Esophagus muscularis mucosa (tissue), 4 donors: ENCODE results near the gene ASIC1. TPM values are rescaled to one million over a fixed set of nuclear protein-coding genes. Genes with fewer than 3 reads are reported as not detected.

ENCODE experiments used
- DNase-seq: peaks from one replicate; pipeline ENCODE4 v3.0.0-alpha.2; 2017; ENCODE audit errors: extremely low spot score
- H3K27ac ChIP-seq, 4 donors: fragments of 200-600 bp; sonication (generic); replicated peaks in 1 of 4; 1 replicate in 3 of 4; 2 replicates in 1 of 4; pipeline ENCODE4 v1.5.1; 2016 to 2019; ENCODE audit warnings: mild to moderate bottlenecking in 1 of 4
- H3K27me3 ChIP-seq, 4 donors: fragments of 200-600 bp; sonication (generic); one replicate each; pipeline versions ENCODE4 v1.5.1 to v1.6.0; 2016 to 2019
- H3K36me3 ChIP-seq, 4 donors: fragments of 200-600 bp; sonication (generic); one replicate each; pipeline ENCODE4 v1.5.1; 2016 to 2019
- H3K4me1 ChIP-seq, 4 donors: fragments of 200-600 bp; sonication (generic); one replicate each; pipeline ENCODE4 v1.5.1; 2016 to 2019
- H3K4me3 ChIP-seq, 4 donors: fragments of 200-600 bp; sonication (generic); 1 replicate in 2 of 4; 2 replicates in 2 of 4; pipeline ENCODE4 v1.5.1; 2016 to 2019; ENCODE audit warnings: mild to moderate bottlenecking in 4 of 4, moderate library complexity in 1 of 4
- H3K9me3 ChIP-seq, 4 donors: fragments of 200-600 bp; sonication (generic); 1 replicate in 3 of 4; 2 replicates in 1 of 4; pipeline ENCODE4 v1.5.1; 2016 to 2019
- EP300 ChIP-seq: sonication (generic); formaldehyde crosslinking; IDR thresholded peaks from one replicate; pipeline ENCODE4 v1.6.1; 2017; ENCODE audit warnings: antibody characterized with exemption
- POLR2A ChIP-seq: fragments of 450-650 bp; IDR thresholded peaks from one replicate; pipeline ENCODE4 v1.6.1; 2017; ENCODE audit warnings: antibody characterized with exemption, moderate library complexity, mild to moderate bottlenecking, low read depth
- POLR2AphosphoS5 ChIP-seq, 2 donors: sonication (generic); formaldehyde crosslinking; IDR thresholded peaks; one replicate each; pipeline ENCODE4 v1.6.1; 2017; ENCODE audit warnings: antibody characterized with exemption in 2 of 2
- WGBS: methylation state at CpG from one replicate; pipeline ENCODE4 v1.1.5; 2018; 5-methylcytosine and 5-hydroxymethylcytosine counted together
- intact Hi-C: fragments of 100-400 bp; cut with DNase I; formaldehyde crosslinking; loops from one replicate; pipeline ENCODE4 v1.15.1; 2023
- total RNA-seq, 4 donors: library from RNA; depleted of rRNA; stranded (reverse); fragments of >200 nt; gene quantifications; one replicate each; pipeline versions ENCODE4 v1.1.0 to v1.2.1, GENCODE V29; 2016
- TF ChIP-seq, protein P1 (sequence below), 3 experiments: fragments of 200-600 bp in 2 of 3; fragments of 450-650 bp in 1 of 3; sonication (generic) in 2 of 3; IDR thresholded peaks; one replicate each; pipeline ENCODE4 v1.5.1; 2017 to 2019; ENCODE audit warnings: antibody characterized with exemption in 3 of 3, mild to moderate bottlenecking in 2 of 3, moderate library complexity in 1 of 3

The ASIC1 gene
- total RNA-seq, 4 donors from 2014 or later: 0.66 to 5.6 (median 2.9) TPM

DNA sequence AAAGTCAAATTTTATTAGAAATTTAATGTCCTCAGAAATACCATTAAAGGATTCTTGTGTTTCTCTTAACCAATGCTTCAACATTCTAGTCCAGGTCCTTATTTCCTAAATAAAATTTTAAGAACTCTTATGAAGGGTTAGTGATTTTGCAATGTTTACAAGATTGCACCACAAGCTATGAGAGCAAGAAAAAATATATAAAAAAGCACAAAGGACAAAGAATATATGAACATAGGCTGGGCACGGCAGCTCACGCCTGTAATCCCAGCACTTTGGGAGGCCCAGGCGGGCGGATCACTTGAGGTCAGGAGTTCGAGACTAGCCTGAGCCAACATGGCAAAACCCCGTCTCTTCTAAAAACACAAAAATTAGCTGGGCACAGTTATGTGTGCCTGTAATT lies 39.8 kb upstream of the ASIC1 start:
- Histone ChIP-seq H3K4me3 (no peak overlapping the region), H3K27ac (peak overlapping the region; percentile 62 to 76 (median 68)), H3K36me3 (peaks cover 0 to 7% (median 2%) of the 10 kb centered on the region in 4 donors), H3K4me1 (peaks cover 12 to 36% (median 24%) of the 10 kb centered on the region in 4 donors), H3K27me3 (no peaks in the 10 kb centered on the region), H3K9me3 (no peaks in the 10 kb centered on the region)
- DNase-seq: no peak
- intact Hi-C loops: no loop called here
- WGBS: 76% methylated on average over 6 of the region's 6 CpGs
- TF ChIP-seq EP300 (no peak), POLR2AphosphoS5 (IDR thresholded peaks at IDR 0.05) (no peak), POLR2A (no peak)
- TF ChIP-seq, protein P1, sequence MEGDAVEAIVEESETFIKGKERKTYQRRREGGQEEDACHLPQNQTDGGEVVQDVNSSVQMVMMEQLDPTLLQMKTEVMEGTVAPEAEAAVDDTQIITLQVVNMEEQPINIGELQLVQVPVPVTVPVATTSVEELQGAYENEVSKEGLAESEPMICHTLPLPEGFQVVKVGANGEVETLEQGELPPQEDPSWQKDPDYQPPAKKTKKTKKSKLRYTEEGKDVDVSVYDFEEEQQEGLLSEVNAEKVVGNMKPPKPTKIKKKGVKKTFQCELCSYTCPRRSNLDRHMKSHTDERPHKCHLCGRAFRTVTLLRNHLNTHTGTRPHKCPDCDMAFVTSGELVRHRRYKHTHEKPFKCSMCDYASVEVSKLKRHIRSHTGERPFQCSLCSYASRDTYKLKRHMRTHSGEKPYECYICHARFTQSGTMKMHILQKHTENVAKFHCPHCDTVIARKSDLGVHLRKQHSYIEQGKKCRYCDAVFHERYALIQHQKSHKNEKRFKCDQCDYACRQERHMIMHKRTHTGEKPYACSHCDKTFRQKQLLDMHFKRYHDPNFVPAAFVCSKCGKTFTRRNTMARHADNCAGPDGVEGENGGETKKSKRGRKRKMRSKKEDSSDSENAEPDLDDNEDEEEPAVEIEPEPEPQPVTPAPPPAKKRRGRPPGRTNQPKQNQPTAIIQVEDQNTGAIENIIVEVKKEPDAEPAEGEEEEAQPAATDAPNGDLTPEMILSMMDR (IDR thresholded peaks at IDR 0.05): no peak

DNA sequence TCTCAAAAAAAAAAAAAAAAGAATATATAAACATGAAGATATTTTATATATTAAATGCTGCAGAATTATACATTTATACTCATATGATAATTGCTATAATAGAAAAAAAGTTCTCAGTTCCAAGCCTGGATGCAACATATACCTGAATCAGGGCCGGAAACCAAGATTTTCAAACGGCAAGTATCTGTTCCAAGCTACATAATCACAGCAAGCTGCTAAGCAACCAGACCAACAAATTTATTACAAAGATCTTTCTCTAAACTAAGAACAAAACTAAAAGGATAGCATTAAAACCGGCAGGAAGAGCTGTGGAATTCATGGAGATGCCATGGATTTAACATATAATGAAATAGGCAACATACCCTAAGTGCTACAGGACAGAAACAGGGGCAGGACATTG lies 39.2 kb upstream of the ASIC1 start:
- TF ChIP-seq POLR2A (no peak), EP300 (no peak), POLR2AphosphoS5 (IDR thresholded peaks at IDR 0.05) (no peak)
- TF ChIP-seq, protein P1 (IDR thresholded peaks at IDR 0.05): no peak
- Histone ChIP-seq H3K27me3 (no peaks in the 10 kb centered on the region), H3K27ac (peak overlapping the region; percentile 62 to 76 (median 68)), H3K9me3 (no peaks in the 10 kb centered on the region), H3K36me3 (peaks cover 0 to 7% (median 2%) of the 10 kb centered on the region in 4 donors), H3K4me3 (no peak overlapping the region), H3K4me1 (peaks cover 12 to 36% (median 24%) of the 10 kb centered on the region in 4 donors)
- intact Hi-C loops: no loop called here
- DNase-seq: no peak
- WGBS: 37% methylated on average over 3 of the region's 3 CpGs

DNA sequence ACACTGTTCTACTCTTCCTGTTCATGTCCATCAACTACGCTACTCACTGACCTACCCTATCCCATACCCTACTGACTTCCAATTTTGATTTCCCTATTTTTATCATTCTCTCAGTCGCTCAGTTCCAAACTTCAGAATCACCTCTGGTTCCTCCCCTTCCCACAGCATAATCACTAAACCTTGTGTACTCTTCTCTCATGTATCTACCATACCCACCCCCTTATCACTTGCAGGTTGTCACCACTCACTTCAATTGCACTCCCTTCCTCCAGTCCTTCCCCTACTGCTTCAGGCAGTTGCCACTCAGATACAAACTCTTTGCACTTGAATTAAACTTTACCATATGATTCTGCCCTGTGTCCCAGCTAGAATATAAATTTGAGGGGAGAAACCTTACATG lies 38.4 kb upstream of the ASIC1 start:
- intact Hi-C loops: no loop called here
- WGBS: 90% methylated on average over 2 of the region's 2 CpGs
- DNase-seq: no peak
- Histone ChIP-seq H3K4me3 (no peak overlapping the region), H3K9me3 (no peaks in the 10 kb centered on the region), H3K4me1 (peaks cover 12 to 36% (median 26%) of the 10 kb centered on the region in 4 donors), H3K27ac (no peak overlapping the region), H3K27me3 (no peaks in the 10 kb centered on the region), H3K36me3 (peaks cover 0 to 7% (median 2%) of the 10 kb centered on the region in 4 donors)
- TF ChIP-seq EP300 (no peak), POLR2A (no peak), POLR2AphosphoS5 (IDR thresholded peaks at IDR 0.05) (no peak)
- TF ChIP-seq, protein P1 (IDR thresholded peaks at IDR 0.05): no peak

DNA sequence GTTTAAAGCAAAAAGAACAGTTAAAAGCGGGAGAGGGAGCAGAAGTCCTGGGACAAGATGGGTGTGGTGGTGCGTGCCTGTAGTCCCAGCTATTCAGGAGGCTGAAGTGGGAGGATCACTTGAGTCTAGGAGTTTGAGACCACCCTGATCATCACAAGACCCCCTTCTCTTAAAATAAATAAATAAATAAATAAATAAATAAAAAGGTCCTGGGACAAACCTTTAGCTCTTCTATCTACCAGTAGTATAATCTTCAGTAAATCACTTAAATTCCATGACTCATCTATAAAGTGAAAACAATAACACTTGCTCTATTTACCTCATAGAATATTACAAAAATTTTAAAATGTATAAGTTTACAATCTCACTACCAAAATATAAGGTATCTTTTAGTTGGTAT lies 37.9 kb upstream of the ASIC1 start:
- intact Hi-C loops: no loop called here
- H3K4me3 ChIP-seq: no peak overlapping the region
- TF ChIP-seq POLR2A (no peak), POLR2AphosphoS5 (IDR thresholded peaks at IDR 0.05) (no peak), EP300 (no peak)
- TF ChIP-seq, protein P1 (IDR thresholded peaks at IDR 0.05): no peak
- 96% methylated on average over 2 of the region's 2 CpGs for WGBS
- DNase-seq: no peak
- peaks cover 12 to 41% (median 31%) of the 10 kb centered on the region in 4 donors for H3K4me1 ChIP-seq
- peaks cover 0 to 3% (median under 1%) of the 10 kb centered on the region in 4 donors for H3K36me3 ChIP-seq
- H3K9me3 ChIP-seq: no peaks in the 10 kb centered on the region
- no peak overlapping the region for H3K27ac ChIP-seq
- H3K27me3 ChIP-seq: no peaks in the 10 kb centered on the region

DNA sequence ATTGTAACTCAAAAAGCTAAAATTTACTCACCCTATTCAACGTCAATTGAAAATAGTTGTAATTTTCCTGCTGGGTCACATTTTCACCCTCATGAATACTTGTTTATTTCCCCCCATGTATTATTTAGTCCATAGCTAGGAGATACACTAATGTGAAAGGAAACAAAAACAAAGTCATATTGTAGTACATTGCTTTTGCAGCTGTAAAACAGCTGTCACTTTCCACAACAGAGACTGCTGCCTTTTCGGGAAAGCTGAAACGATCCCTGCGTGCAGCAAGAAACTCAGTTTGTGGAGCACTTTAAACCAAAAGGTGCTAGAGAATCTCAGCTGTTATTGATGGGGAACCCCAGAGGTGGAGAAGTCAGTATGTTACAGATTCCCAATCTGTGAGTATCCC lies 36.4 kb upstream of the ASIC1 start:
- TF ChIP-seq EP300 (no peak), POLR2AphosphoS5 (IDR thresholded peaks at IDR 0.05) (no peak), POLR2A (no peak)
- TF ChIP-seq, protein P1 (IDR thresholded peaks at IDR 0.05): no peak
- intact Hi-C loops: loop anchor here (5.0 kb wide), 1 partner anchor 46 kb away; no protein-coding TSS in a partner anchor
- 54% methylated on average over 4 of the region's 4 CpGs for WGBS
- Histone ChIP-seq H3K36me3 (no peaks in the 10 kb centered on the region), H3K4me3 (no peak overlapping the region), H3K27me3 (no peaks in the 10 kb centered on the region), H3K27ac (peak overlapping the region in 1 of 4 donors; percentile 3), H3K4me1 (peaks cover 18 to 49% (median 37%) of the 10 kb centered on the region in 4 donors), H3K9me3 (no peaks in the 10 kb centered on the region)
- DNase-seq: no peak
